H4 (cell line): ENCODE measurements around the gene FIG4. TPM values are rescaled to one million over a fixed set of nuclear protein-coding genes. Genes with fewer than 3 reads are reported as not detected.
"Not testable (repeated sequence)": the region's sequence is repeated elsewhere in the genome, so short reads cannot be mapped to it uniquely, and the experiment has no call there.

Experiments used
- DNase-seq: peaks from one replicate; pipeline ENCODE4 v3.0.0-alpha.2; 2015; ENCODE audit warnings: low spot score
- total RNA-seq: library from RNA; depleted of rRNA; stranded (reverse); fragments of >200 nt; shearing (Covaris generic); gene quantifications from 2 replicates; pipeline ENCODE4 v1.2.3, GENCODE V29; 2014; rRNA removed

FIG4 gene
- total RNA-seq, 1 experiment from 2014 or later = 9.7 TPM

DNA sequence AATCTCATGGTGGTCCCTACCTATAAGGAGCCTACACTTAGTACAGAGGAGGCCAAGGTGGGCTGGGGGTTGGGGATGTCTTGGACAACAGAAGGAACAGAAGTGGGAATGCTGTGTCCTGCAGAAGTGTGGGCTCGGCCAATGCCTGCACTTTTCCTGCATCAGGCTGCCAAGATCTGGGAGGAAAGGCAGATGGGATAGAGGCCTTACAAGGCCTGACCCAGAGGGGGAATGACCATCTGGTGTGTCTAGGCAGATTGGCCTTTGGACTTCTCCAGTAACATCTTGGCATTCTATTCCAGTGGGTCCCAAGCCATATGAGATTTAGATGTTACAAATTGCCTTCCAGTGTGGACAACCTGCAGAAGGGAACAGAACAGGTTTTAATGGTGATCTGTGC is 162.3 kb downstream of the FIG4 start:
- no peak for DNase-seq

DNA sequence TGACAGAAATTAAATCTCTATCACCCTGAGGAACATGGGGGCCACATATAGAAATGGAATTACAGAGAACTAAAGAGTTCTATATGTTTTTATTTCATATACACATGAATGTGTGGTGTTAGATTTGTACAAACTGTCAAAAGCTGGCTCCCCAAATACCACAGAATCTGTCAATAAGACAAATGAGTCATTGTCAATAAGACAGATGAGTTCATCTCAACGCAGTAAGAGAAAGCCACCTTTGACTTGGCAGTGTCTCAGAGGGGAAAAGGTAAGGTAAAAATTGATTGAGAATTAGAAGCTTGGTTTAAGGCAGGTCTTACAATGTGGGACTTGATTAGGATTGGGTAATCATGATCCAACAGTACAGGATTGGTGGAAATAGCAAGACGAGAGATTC is 162.9 kb downstream of the FIG4 start:
- no peak for DNase-seq

DNA sequence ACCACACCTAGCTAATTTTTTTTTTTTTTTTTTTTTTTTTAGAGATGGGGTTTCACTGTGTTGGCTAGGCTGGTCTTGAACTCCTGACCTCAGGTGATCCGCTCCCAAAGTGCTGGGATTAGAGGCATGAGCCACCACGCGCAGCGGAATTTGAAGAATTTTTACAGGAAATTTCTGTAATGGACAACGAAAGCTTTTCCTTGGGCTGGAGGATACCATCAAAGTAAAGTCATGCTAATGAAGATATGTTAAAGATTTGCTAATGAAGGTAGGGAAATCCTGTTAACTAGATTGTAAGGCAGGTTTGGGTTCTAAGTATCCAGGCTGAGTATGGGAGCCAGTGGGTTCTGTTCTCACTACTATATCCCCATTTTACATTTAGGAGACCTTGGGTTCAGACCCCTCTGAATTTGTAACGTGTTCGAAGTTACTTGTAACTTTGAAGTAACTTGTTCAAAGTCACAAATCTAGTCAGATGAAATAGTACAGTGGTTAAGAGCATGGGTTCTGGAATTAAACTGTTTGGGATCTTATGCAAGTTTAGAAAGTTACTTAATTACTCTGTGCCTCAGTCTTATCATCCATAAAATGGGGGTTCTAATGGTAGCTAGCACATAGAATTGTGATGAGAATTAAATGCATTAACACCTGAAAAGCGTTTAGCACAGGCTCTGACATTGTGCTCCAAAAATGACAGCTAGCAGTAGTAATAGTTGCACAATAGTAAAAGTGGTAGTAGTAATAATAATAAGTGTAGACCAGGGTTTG is 163.6 kb downstream of the FIG4 start:
- DNase-seq = no peak

DNA sequence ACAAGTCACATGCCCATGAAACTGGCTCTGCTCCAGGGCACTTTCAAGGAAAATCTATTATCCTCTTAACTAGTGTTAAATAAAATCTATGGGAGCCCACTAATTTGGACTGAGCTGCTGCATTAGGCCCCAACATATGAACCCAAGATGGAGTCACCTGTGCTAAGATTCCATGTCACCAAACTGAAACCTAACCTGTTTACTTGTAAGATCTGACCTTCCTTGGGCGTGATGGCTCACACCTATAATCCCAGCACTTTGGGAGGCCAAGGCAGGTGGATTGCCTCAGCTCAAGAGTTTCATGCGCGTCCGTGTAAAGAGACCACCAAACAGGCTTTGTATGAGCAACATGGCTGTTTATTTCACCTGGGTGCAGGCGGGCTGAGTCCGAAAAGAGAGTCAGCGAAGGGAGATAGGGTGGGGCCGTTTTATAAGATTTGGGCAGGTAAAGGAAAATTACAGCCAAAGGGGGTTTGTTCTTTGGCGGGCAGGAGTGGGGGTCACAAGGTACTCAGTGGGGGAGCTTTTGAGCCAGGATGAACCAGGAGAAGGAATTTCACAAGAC is 164.5 kb downstream of the FIG4 start:
- not testable (repeated sequence) for DNase-seq

DNA sequence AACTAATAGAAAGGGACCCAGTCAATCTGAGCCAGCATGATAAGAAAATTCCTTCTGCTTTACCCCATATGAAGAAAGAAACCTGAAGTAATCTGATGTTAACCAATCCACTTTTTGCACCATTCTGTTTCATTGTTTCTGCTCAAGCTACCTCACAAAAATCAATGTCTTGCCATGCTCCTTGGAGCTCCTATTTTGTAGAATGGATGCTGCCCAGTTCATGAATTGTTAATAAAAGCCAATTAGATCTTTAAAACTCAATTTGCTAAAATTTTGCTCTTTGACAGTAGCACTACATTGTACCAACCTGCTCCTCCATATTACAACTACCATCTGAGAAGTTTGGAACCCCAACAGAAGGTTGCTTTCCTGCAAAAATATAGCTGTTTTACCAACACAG is 170.8 kb downstream of the FIG4 start:
- no peak for DNase-seq

GRCh38 chr6:109864050-109864449 is 173.0 kb downstream of the FIG4 start:
- no peak for DNase-seq

GRCh38 chr6:109865968-109866367 is 174.9 kb downstream of the FIG4 start:
- DNase-seq = no peak

DNA sequence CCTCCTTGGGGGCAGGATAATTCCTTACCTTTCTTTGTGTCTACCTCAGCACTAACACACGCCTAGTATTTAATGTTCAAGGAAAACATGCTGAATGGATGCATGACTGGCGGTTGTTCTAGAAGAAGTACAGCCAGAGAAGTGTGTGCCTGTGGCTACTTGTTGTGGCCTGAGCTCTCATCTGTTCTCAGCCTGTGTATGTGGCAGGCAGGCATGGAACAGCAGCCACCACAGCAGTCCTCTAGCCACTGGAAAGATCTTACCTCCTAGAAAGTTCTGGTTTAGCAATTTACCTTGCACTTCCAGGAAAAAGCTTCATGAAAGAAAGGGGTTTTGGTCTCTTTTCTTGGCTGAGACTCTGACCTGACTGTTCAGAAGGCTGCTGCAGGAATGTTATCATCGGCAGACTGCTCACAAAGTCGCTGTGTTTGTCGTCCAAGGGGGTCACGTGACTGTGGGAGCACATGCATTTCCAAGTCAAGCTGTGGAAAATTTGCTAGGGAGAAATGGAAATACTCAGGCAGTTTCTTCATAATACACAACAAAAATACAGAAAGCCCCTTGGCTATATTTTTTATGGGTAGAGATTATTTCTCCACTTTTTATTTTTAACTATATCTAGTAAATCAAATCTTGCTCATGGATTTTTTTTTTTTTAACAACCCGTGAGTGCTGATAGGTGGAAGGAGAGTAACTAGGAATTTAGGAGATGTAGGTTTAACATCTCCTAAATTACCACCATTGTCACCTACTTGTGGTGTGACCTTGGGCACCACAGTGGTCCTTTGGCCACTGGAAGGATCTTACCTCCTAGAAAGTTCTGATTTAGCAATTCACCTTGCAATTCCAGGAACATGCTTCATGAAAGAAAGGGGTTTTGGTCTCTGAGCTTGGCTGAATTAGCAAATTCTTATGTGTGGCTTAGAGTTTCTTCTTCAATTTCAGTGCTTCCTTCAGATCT is 176.2 kb downstream of the FIG4 start:
- DNase-seq = no peak

DNA sequence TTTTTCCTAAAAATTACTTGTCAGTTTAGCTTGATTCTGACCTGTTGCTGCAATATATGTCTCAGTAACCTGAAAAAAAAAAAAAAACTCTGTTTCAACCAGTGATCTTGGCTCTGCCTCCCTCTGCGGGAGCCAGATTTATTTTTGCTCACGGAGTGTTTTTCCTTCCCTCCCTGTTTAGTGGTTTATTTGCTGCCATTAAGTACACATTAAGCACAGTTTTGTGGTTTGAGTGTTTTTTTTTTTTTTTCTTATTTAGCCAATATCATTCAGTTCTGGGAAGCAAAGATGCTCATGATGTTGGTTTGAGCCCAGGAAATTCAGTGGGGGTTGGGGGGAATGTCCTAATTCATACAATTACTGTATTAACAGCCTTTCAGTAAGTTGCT is 176.9 kb downstream of the FIG4 start:
- peak; percentile 76 for DNase-seq

DNA sequence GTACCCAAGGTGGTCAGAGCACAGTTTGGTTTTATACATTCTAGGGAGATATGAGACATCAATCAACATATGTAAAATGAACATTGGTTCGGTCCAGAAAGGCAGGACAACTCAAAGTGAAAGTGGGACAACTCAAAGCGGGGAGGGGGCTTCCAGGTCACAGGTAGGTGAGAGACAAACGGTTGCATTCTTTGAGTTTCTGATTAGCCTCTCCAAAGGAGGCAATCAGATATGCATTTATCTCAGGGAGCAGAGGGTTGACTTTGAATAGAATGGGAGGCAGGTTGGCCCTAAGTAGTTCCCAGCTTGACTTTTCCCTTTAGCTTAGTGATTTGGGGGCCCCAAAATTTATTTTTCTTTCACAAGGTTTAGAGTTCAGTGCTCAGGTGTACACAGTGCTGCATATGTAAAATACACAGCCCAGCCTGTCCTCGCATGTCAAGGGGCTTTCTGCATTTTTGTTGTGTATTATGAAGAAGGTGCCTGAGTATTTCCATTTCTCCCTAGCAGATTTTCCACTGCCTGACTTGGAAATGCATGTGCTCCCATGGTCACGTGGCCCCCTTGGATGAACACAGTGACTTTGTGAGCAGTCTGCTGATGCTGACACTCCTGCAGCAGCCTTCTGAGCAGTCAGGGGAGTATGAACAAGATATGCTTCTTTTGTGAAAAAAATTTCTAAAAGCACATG is 178.4 kb downstream of the FIG4 start:
- DNase-seq = not testable (repeated sequence)

GRCh38 chr6:109870089-109870410 is 179.0 kb downstream of the FIG4 start:
- no peak for DNase-seq

DNA sequence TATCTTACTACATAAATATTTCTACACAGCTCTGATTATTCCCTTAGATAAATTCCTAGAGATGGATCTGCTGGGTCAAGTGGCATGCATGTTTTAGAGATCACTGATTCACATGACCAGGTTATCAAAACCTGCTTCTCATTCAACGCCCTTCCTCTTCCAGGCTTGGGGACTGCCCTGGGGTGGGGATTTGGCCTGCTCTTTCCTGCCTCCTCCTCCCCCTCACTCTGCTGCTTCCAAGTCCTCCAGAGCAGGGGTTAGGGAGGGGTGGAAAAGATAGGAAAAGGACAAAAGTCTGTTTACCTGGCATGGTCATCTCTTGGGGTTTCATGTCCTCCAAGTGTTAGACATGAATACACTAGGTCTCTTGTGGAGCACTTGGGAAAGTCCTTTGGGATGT is 181.5 kb downstream of the FIG4 start:
- no peak for DNase-seq

DNA sequence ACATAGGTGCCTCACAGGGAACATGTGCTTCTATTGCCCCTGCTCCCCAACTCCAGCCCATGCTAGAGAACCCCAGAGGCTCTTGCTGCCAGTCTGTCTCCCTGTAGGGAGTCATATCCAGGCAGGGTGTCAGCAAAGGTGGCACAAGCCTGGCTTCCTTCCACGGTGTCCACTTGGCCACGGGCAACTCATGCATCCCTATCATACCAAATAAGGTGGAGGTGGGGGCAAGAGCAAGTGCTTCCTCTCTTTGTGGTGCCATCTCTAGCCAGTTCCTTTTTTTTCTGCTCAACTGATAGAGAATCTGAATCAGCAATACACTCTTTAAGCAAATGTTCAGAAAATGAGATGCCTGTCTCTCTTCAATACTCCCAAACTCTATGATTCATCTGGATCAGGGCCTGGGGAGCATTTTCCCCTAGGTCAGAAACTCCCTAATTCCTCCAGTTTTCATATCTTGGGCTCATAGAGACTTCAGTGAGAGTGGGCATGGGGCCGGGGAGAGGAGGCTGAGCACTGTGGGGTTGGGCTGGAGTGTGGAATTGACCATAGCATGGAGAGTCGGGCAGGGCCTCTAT is 182.0 kb downstream of the FIG4 start:
- no peak for DNase-seq

DNA sequence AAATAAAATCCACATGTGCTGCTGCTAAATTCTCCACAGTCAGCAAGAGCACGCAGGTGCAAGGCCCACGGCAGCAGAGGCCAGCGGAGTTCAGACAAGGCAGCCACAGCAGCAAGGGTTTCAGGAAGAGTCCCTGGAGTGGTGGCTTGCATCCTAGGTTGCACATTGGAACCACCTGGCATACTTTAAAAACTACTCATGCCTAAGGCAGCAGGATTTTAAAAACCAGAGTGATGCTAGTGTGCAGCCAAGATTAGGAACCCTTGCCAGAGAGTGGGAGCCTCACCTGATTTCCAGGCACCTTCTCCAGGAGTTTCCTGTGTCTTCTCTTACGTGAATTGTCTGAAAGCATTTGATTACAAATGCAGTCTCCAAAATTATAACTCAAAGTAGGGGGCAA is 183.0 kb downstream of the FIG4 start:
- DNase-seq = no peak

DNA sequence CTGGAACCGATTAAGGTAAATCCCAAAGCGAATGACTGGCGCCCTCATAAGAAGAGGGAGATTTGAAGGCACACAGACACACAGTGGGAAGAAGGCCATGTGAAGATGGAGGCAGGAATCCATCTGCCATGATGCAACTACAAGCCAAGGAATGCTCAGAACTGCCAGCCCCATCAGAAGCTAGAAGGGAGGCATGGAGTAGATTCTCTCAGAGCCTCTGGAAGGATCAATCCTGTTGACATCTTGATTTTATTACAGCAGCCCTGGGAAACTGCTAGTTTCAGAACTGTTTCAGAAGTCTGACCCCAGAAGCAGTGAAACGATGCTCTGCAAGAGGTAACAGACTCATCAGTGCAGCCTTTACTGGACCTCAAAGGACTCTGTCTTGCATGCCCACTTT is 183.5 kb downstream of the FIG4 start:
- DNase-seq = no peak

Other genes with a start within 250 kb of the FIG4 start
- 3.5 and 5.8 TPM in 2 replicates for gene MICAL1, start 235.5 kb upstream of the FIG4 start, total RNA-seq
- 5.2 and 6.1 TPM in 2 replicates for gene ZBTB24, start 208.1 kb upstream of the FIG4 start, total RNA-seq
- 0.41 and 1.3 TPM in 2 replicates for gene AK9, start 94 bp upstream of the FIG4 start, total RNA-seq